Activated CD8-positive, alpha-beta T cell treated with anti-CD3 and anti-CD28 coated beads for 36 hours (primary cell): ENCODE results near the gene DEFB131A. TPM values are rescaled to one million over a fixed set of nuclear protein-coding genes. Genes with fewer than 3 reads are reported as not detected.
"Not testable (repeated sequence)": the region's sequence is repeated elsewhere in the genome, so short reads cannot be mapped to it uniquely, and the experiment has no call there.

ENCODE experiments used
- ATAC-seq: fragments of 200-7000 bp; cut with Tn5 transposase; one replicate; pipeline ENCODE4 v1.10.0; 2021; ENCODE audit warnings: mild to moderate bottlenecking, moderate library complexity
- CTCF ChIA-PET: fragments of 350-600 bp; sonication (Branson Sonifier 250); formaldehyde crosslinking; loops from one replicate; lab custom pipeline; 2021; ENCODE audit warnings: antibody characterized with exemption; lab: Charles Lee
- POLR2A ChIA-PET: fragments of 350-600 bp; sonication (Branson Sonifier 250); formaldehyde crosslinking; loops from one replicate; lab custom pipeline; 2021; ENCODE audit warnings: antibody characterized with exemption; lab: Charles Lee
- DNase-seq: peaks from one replicate; pipeline ENCODE4 v3.0.0-alpha.2; 2020
- H3K27ac Mint-ChIP-seq: one replicate; pipeline ENCODE4 v1.8.0; 2021; ENCODE audit warnings: mild to moderate bottlenecking, mixed read lengths
- H3K27me3 Mint-ChIP-seq: one replicate; pipeline ENCODE4 v1.8.0; 2021; ENCODE audit warnings: mixed read lengths
- H3K36me3 Mint-ChIP-seq: one replicate; pipeline ENCODE4 v1.8.0; 2021; ENCODE audit warnings: low read depth, mixed read lengths
- H3K4me1 Mint-ChIP-seq: one replicate; pipeline ENCODE4 v1.8.0; 2021; ENCODE audit warnings: low read depth, mixed read lengths
- H3K4me3 Mint-ChIP-seq: one replicate; pipeline ENCODE4 v1.8.0; 2021; ENCODE audit warnings: mild to moderate bottlenecking, moderate library complexity, mixed read lengths
- H3K9me3 Mint-ChIP-seq: one replicate; pipeline ENCODE4 v1.8.0; 2021; ENCODE audit warnings: mixed read lengths
- intact Hi-C: fragments of 100-400 bp; cut with micrococcal nuclease; formaldehyde crosslinking; loops from one replicate; pipeline ENCODE4 v1.10.0; 2022
- total RNA-seq, 2 experiments: library from RNA; stranded (reverse); gene quantifications; one replicate each; pipeline ENCODE4 v1.2.3, GENCODE V29; 2021

The DEFB131A gene
- total RNA-seq, 2 experiments from 2014 or later = not detected

- H3K9me3 Mint-ChIP-seq, intact Hi-C loops, CTCF ChIA-PET, ATAC-seq, H3K4me1 Mint-ChIP-seq, POLR2A ChIA-PET, H3K4me3 Mint-ChIP-seq, DNase-seq, H3K27ac Mint-ChIP-seq, H3K36me3 Mint-ChIP-seq, H3K27me3 Mint-ChIP-seq: not testable (repeated sequence)
Observed at GRCh38 chr4:9452251-9452650, 8.0 kb downstream of the DEFB131A start.

GRCh38 chr4:9454284-9454683 lies 10.1 kb downstream of the DEFB131A start:
- POLR2A ChIA-PET, H3K27ac Mint-ChIP-seq, ATAC-seq, H3K36me3 Mint-ChIP-seq, H3K4me1 Mint-ChIP-seq, DNase-seq, H3K9me3 Mint-ChIP-seq, H3K4me3 Mint-ChIP-seq, H3K27me3 Mint-ChIP-seq, intact Hi-C loops, CTCF ChIA-PET: not testable (repeated sequence)

- H3K4me3 Mint-ChIP-seq, H3K9me3 Mint-ChIP-seq, POLR2A ChIA-PET, ATAC-seq, H3K36me3 Mint-ChIP-seq, H3K27me3 Mint-ChIP-seq, DNase-seq, intact Hi-C loops, H3K27ac Mint-ChIP-seq, CTCF ChIA-PET, H3K4me1 Mint-ChIP-seq: not testable (repeated sequence)
Observed at GRCh38 chr4:9455046-9455445, 10.8 kb downstream of the DEFB131A start.

GRCh38 chr4:9479466-9479865 lies 35.3 kb downstream of the DEFB131A start:
- intact Hi-C loops, H3K9me3 Mint-ChIP-seq, DNase-seq, H3K4me1 Mint-ChIP-seq, H3K27ac Mint-ChIP-seq, H3K36me3 Mint-ChIP-seq, ATAC-seq, H3K4me3 Mint-ChIP-seq, POLR2A ChIA-PET, CTCF ChIA-PET, H3K27me3 Mint-ChIP-seq: not testable (repeated sequence)

- H3K4me1 Mint-ChIP-seq, H3K9me3 Mint-ChIP-seq, intact Hi-C loops, H3K36me3 Mint-ChIP-seq, DNase-seq, CTCF ChIA-PET, ATAC-seq, H3K4me3 Mint-ChIP-seq, H3K27ac Mint-ChIP-seq, POLR2A ChIA-PET, H3K27me3 Mint-ChIP-seq: not testable (repeated sequence)
Observed at GRCh38 chr4:9480066-9480465, 35.9 kb downstream of the DEFB131A start.

- H3K36me3 Mint-ChIP-seq, DNase-seq, CTCF ChIA-PET, H3K27ac Mint-ChIP-seq, H3K27me3 Mint-ChIP-seq, ATAC-seq, POLR2A ChIA-PET, H3K9me3 Mint-ChIP-seq, H3K4me3 Mint-ChIP-seq, intact Hi-C loops, H3K4me1 Mint-ChIP-seq: not testable (repeated sequence)
Observed at GRCh38 chr4:9482871-9483270, 38.7 kb downstream of the DEFB131A start.

- ATAC-seq, DNase-seq, intact Hi-C loops, POLR2A ChIA-PET, H3K36me3 Mint-ChIP-seq, H3K27ac Mint-ChIP-seq, CTCF ChIA-PET, H3K9me3 Mint-ChIP-seq, H3K4me1 Mint-ChIP-seq, H3K27me3 Mint-ChIP-seq, H3K4me3 Mint-ChIP-seq: not testable (repeated sequence)
Observed at GRCh38 chr4:9483682-9484081, 39.5 kb downstream of the DEFB131A start.

GRCh38 chr4:9486880-9487279 lies 42.7 kb downstream of the DEFB131A start:
- intact Hi-C loops, H3K27me3 Mint-ChIP-seq, H3K4me1 Mint-ChIP-seq, H3K9me3 Mint-ChIP-seq, H3K36me3 Mint-ChIP-seq, POLR2A ChIA-PET, DNase-seq, H3K4me3 Mint-ChIP-seq, CTCF ChIA-PET, ATAC-seq, H3K27ac Mint-ChIP-seq: not testable (repeated sequence)

- H3K27ac Mint-ChIP-seq, H3K9me3 Mint-ChIP-seq, H3K4me3 Mint-ChIP-seq, H3K27me3 Mint-ChIP-seq, ATAC-seq, H3K4me1 Mint-ChIP-seq, POLR2A ChIA-PET, CTCF ChIA-PET, DNase-seq, H3K36me3 Mint-ChIP-seq, intact Hi-C loops: not testable (repeated sequence)
Observed at GRCh38 chr4:9488796-9489195, 44.6 kb downstream of the DEFB131A start.

- H3K27ac Mint-ChIP-seq, H3K4me3 Mint-ChIP-seq, POLR2A ChIA-PET, H3K4me1 Mint-ChIP-seq, H3K36me3 Mint-ChIP-seq, H3K9me3 Mint-ChIP-seq, DNase-seq, ATAC-seq, intact Hi-C loops, CTCF ChIA-PET, H3K27me3 Mint-ChIP-seq: not testable (repeated sequence)
Observed at GRCh38 chr4:9490496-9490895, 46.3 kb downstream of the DEFB131A start.

- H3K27ac Mint-ChIP-seq, POLR2A ChIA-PET, H3K4me1 Mint-ChIP-seq, CTCF ChIA-PET, H3K36me3 Mint-ChIP-seq, DNase-seq, ATAC-seq, H3K27me3 Mint-ChIP-seq, H3K4me3 Mint-ChIP-seq, intact Hi-C loops, H3K9me3 Mint-ChIP-seq: not testable (repeated sequence)
Observed at GRCh38 chr4:9490986-9491385, 46.8 kb downstream of the DEFB131A start.

GRCh38 chr4:9493589-9493988 lies 49.4 kb downstream of the DEFB131A start:
- H3K27me3 Mint-ChIP-seq, H3K27ac Mint-ChIP-seq, H3K9me3 Mint-ChIP-seq, H3K36me3 Mint-ChIP-seq, DNase-seq, H3K4me1 Mint-ChIP-seq, POLR2A ChIA-PET, H3K4me3 Mint-ChIP-seq, intact Hi-C loops, ATAC-seq, CTCF ChIA-PET: not testable (repeated sequence)
